Trophoblast cell (in vitro differentiated cells and primary cell): Measurements from ENCODE around the gene MITF.

Experiments
- DNase-seq, 2 donors: peaks; one replicate each; pipeline ENCODE4 v3.0.0-alpha.2; 2016
- H2AFZ ChIP-seq: 2 replicates; pipeline ENCODE4 v1.6.1; 2013; ENCODE audit warnings: low read length, moderate library complexity, mild to moderate bottlenecking; ENCODE audit not compliant: insufficient read depth, poor library complexity
- H2AK5ac ChIP-seq: 2 replicates; pipeline ENCODE4 v1.6.1; 2013; ENCODE audit warnings: mild to moderate bottlenecking, low read length
- H2BK120ac ChIP-seq: 2 replicates; pipeline ENCODE4 v1.6.1; 2013; ENCODE audit warnings: low read length, mild to moderate bottlenecking, moderate library complexity; ENCODE audit not compliant: insufficient read depth, poor library complexity
- H2BK12ac ChIP-seq: 2 replicates; pipeline ENCODE4 v1.6.1; 2013; ENCODE audit warnings: mild to moderate bottlenecking, low read length, moderate library complexity
- H2BK5ac ChIP-seq: 2 replicates; pipeline ENCODE4 v1.6.1; 2013; ENCODE audit warnings: low read length, low read depth, moderate library complexity, mild to moderate bottlenecking; ENCODE audit not compliant: poor library complexity
- H3K14ac ChIP-seq: 2 replicates; pipeline ENCODE4 v1.6.1; 2013; ENCODE audit warnings: mild to moderate bottlenecking, low read length
- H3K18ac ChIP-seq: 2 replicates; pipeline ENCODE4 v1.6.1; 2013; ENCODE audit warnings: mild to moderate bottlenecking, low read length
- H3K23ac ChIP-seq: 2 replicates; pipeline ENCODE4 v1.6.1; 2013; ENCODE audit warnings: low read length
- H3K27ac ChIP-seq: 2 replicates; pipeline ENCODE4 v1.5.1; 2013; ENCODE audit warnings: low read depth, mild to moderate bottlenecking, inconsistent platforms, low read length, moderate library complexity
- H3K27me3 ChIP-seq: 2 replicates; pipeline ENCODE4 v1.6.1; 2013; ENCODE audit warnings: inconsistent platforms, mild to moderate bottlenecking, low read length, moderate library complexity; ENCODE audit not compliant: insufficient read depth
- H3K36me3 ChIP-seq, 2 experiments: 1 replicate in 1 of 2; 2 replicates in 1 of 2; pipeline ENCODE4 v1.6.1; 2013; ENCODE audit warnings: low read length in 2 of 2, mild to moderate bottlenecking in 2 of 2, moderate library complexity in 1 of 2; ENCODE audit not compliant: insufficient read depth in 2 of 2, control insufficient read depth in 1 of 2
- H3K4ac ChIP-seq: 2 replicates; pipeline ENCODE4 v1.6.1; 2013; ENCODE audit warnings: low read depth, mild to moderate bottlenecking, low read length, moderate library complexity
- H3K4me1 ChIP-seq, 2 experiments: 1 replicate in 1 of 2; 2 replicates in 1 of 2; pipeline ENCODE4 v1.6.1; 2013; ENCODE audit warnings: low read length in 2 of 2, mild to moderate bottlenecking in 2 of 2, moderate library complexity in 1 of 2; ENCODE audit not compliant: insufficient read depth in 2 of 2, control insufficient read depth in 1 of 2
- H3K4me2 ChIP-seq: 2 replicates; pipeline ENCODE4 v1.6.1; 2013; ENCODE audit warnings: inconsistent platforms, mild to moderate bottlenecking, low read length, moderate library complexity
- H3K4me3 ChIP-seq: 2 replicates; pipeline ENCODE4 v1.5.1; 2013; ENCODE audit warnings: mild to moderate bottlenecking, low read depth, low read length, inconsistent platforms
- H3K79me1 ChIP-seq: one replicate; pipeline ENCODE4 v1.6.1; 2013; ENCODE audit warnings: low read length
- H3K79me2 ChIP-seq: 2 replicates; pipeline ENCODE4 v1.6.1; 2013; ENCODE audit warnings: low read length, mild to moderate bottlenecking; ENCODE audit not compliant: control insufficient read depth, insufficient read depth, poor library complexity
- H3K9ac ChIP-seq: 2 replicates; pipeline ENCODE4 v1.6.1; 2013; ENCODE audit warnings: mild to moderate bottlenecking, low read length
- H3K9me3 ChIP-seq: 2 replicates; pipeline ENCODE4 v1.6.1; 2013; ENCODE audit warnings: low read depth, mild to moderate bottlenecking, control low read depth, inconsistent platforms, low read length; ENCODE audit not compliant: insufficient read depth
- H4K12ac ChIP-seq: 2 replicates; pipeline ENCODE4 v1.6.1; 2013; ENCODE audit warnings: low read depth, mild to moderate bottlenecking, low read length, moderate library complexity
- H4K8ac ChIP-seq: 2 replicates; pipeline ENCODE4 v1.6.1; 2013; ENCODE audit warnings: low read depth, mild to moderate bottlenecking, low read length, moderate library complexity
- H4K91ac ChIP-seq: one replicate; pipeline ENCODE4 v1.6.1; 2013; ENCODE audit warnings: low read depth, mild to moderate bottlenecking, low read length, moderate library complexity
- WGBS: extraction: QIAGEN DNeasy Blood & Tissue Kit; methylation state at CpG from one replicate; pipeline ENCODE4 v1.1.7; 2013; ENCODE audit warnings: missing lambda C conversion rate; ENCODE audit not compliant: insufficient read length, insufficient coverage; ENCODE audit errors: extremely low coverage; 5-methylcytosine and 5-hydroxymethylcytosine counted together

Gene MITF

GRCh38 chr3:69922521-69923000, 183.3 kb downstream of the MITF start:
- no peak for DNase-seq
- no CpG with 5 or more reads among the region's 4 CpGs for WGBS
- H3K36me3 ChIP-seq, result no peaks in the 10 kb centered on the region

GRCh38 chr3:69925506-69925905, 186.2 kb downstream of the MITF start:
- no peak overlapping the region for H2BK12ac ChIP-seq
- H3K23ac ChIP-seq, result no peak overlapping the region
- no peak overlapping the region for H4K91ac ChIP-seq
- no peak overlapping the region for H3K4ac ChIP-seq
- H3K79me2 ChIP-seq, result no peaks in the 10 kb centered on the region
- no peak overlapping the region for H3K27ac ChIP-seq
- no peak overlapping the region for H2BK5ac ChIP-seq
- DNase-seq, result no peak
- H2BK120ac ChIP-seq, result no peak overlapping the region
- H4K12ac ChIP-seq, result no peak overlapping the region
- no peak overlapping the region for H2AK5ac ChIP-seq
- H3K9ac ChIP-seq, result no peak overlapping the region
- peaks cover 2% of the 10 kb centered on the region for H3K9me3 ChIP-seq
- H3K4me1 ChIP-seq, result no peaks in the 10 kb centered on the region
- H3K27me3 ChIP-seq, result no peaks in the 10 kb centered on the region
- H4K8ac ChIP-seq, result no peak overlapping the region
- no peak overlapping the region for H2AFZ ChIP-seq
- no peak overlapping the region for H3K14ac ChIP-seq
- no peak overlapping the region for H3K18ac ChIP-seq
- H3K4me2 ChIP-seq, result no peak overlapping the region
- no peaks in the 10 kb centered on the region for H3K36me3 ChIP-seq
- H3K79me1 ChIP-seq, result no peaks in the 10 kb centered on the region
- H3K4me3 ChIP-seq, result no peak overlapping the region

More at GRCh38 chr3:69922521-69923000, 183.3 kb downstream of the MITF start:
- H2AK5ac ChIP-seq, result no peak overlapping the region
- H4K91ac ChIP-seq, result no peak overlapping the region
- no peak overlapping the region for H4K8ac ChIP-seq
- H3K4ac ChIP-seq, result no peak overlapping the region
- no peak overlapping the region for H3K23ac ChIP-seq
- no peak overlapping the region for H4K12ac ChIP-seq
- H3K9me3 ChIP-seq, result no peaks in the 10 kb centered on the region
- no peak overlapping the region for H3K14ac ChIP-seq
- no peak overlapping the region for H2AFZ ChIP-seq
- no peak overlapping the region for H3K27ac ChIP-seq
- no peaks in the 10 kb centered on the region for H3K4me1 ChIP-seq
- H2BK120ac ChIP-seq, result no peak overlapping the region
- no peak overlapping the region for H2BK5ac ChIP-seq
- H3K79me1 ChIP-seq, result no peaks in the 10 kb centered on the region
- no peak overlapping the region for H3K18ac ChIP-seq
- H3K79me2 ChIP-seq, result no peaks in the 10 kb centered on the region
- no peak overlapping the region for H3K9ac ChIP-seq
- H3K4me2 ChIP-seq, result no peak overlapping the region
- H3K4me3 ChIP-seq, result no peak overlapping the region
- H3K27me3 ChIP-seq, result no peaks in the 10 kb centered on the region
- H2BK12ac ChIP-seq, result no peak overlapping the region

- Histone ChIP-seq H2AK5ac (no peak overlapping the region), H4K91ac (no peak overlapping the region), H2AFZ (no peak overlapping the region), H4K12ac (no peak overlapping the region), H3K9ac (no peak overlapping the region), H3K79me2 (no peaks in the 10 kb centered on the region), H3K9me3 (peaks cover 2% of the 10 kb centered on the region), H2BK5ac (no peak overlapping the region), H3K4me3 (no peak overlapping the region), H3K4ac (no peak overlapping the region), H3K27ac (no peak overlapping the region), H3K4me2 (no peak overlapping the region), H3K79me1 (no peaks in the 10 kb centered on the region), H3K27me3 (no peaks in the 10 kb centered on the region), H2BK120ac (no peak overlapping the region), H3K23ac (no peak overlapping the region), H3K36me3 (no peaks in the 10 kb centered on the region), H3K14ac (no peak overlapping the region), H3K4me1 (no peaks in the 10 kb centered on the region), H2BK12ac (no peak overlapping the region), H4K8ac (no peak overlapping the region), H3K18ac (no peak overlapping the region)
- no peak for DNase-seq
- no CpG with 5 or more reads among the region's 8 CpGs for WGBS
Measured at GRCh38 chr3:69926385-69926784, 187.1 kb downstream of the MITF start.

DNA sequence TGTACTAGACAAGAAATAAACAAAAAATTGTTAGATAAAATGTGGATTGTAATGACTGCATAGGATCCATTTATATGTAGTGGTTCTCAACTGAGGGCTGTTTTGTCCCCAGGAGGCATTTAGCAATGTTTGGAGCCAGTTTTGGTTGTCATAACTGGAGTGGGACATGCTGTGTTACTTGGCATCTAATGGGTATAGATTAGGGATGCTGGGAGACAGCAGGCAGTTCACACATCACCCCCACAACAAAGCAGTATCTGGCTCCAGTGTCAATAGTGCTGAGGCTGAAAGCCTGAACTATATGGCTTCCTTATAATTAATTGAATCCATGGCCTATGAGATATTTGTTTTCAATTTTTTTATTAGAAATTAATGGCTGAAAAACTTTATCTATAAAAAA, 188.3 kb downstream of the MITF start:
- H3K4ac ChIP-seq, result no peak overlapping the region
- H3K4me1 ChIP-seq, result no peaks in the 10 kb centered on the region
- H2AK5ac ChIP-seq, result no peak overlapping the region
- H3K9ac ChIP-seq, result no peak overlapping the region
- H3K36me3 ChIP-seq, result no peaks in the 10 kb centered on the region
- H4K91ac ChIP-seq, result no peak overlapping the region
- DNase-seq, result no peak
- no peak overlapping the region for H4K12ac ChIP-seq
- peaks cover 2% of the 10 kb centered on the region for H3K9me3 ChIP-seq
- no peak overlapping the region for H3K27ac ChIP-seq
- no peaks in the 10 kb centered on the region for H3K79me1 ChIP-seq
- no peak overlapping the region for H2BK120ac ChIP-seq
- H2AFZ ChIP-seq, result no peak overlapping the region
- no peak overlapping the region for H3K14ac ChIP-seq
- H3K4me3 ChIP-seq, result no peak overlapping the region
- H3K4me2 ChIP-seq, result no peak overlapping the region
- H3K18ac ChIP-seq, result no peak overlapping the region
- H2BK5ac ChIP-seq, result no peak overlapping the region
- H4K8ac ChIP-seq, result no peak overlapping the region
- H3K23ac ChIP-seq, result no peak overlapping the region
- no peak overlapping the region for H2BK12ac ChIP-seq
- no peaks in the 10 kb centered on the region for H3K27me3 ChIP-seq
- no peaks in the 10 kb centered on the region for H3K79me2 ChIP-seq
